Muscle of back (tissue), 11 donors: Measurements from ENCODE around the gene PDE8A. TPM values are rescaled to one million over a fixed set of nuclear protein-coding genes. Genes with fewer than 3 reads are reported as not detected.
"Not testable (repeated sequence)": the region's sequence is repeated elsewhere in the genome, so short reads cannot be mapped to it uniquely, and the experiment has no call there.

Experiments
- DNase-seq, 3 donors: peaks; one replicate each; pipeline versions ENCODE4 v3.0.0 to v3.0.0-alpha.2; 2013
- polyA plus RNA-seq, 10 donors: library from polyadenylated mRNA; unstranded; fragments of 120-200 nt; gene quantifications; one replicate each; pipeline ENCODE4 v1.2.1, GENCODE V29; 2013; ENCODE audit not compliant: insufficient read length in 10 of 10

PDE8A gene
- polyA plus RNA-seq, 10 donors: 13.5 to 39.8 (median 21.5) TPM

- DNase-seq: no peak
These were observed 7.4 kb downstream of the PDE8A start for GRCh38 chr15:84988909-84989644.

GRCh38 chr15:84990507-84990906 is 8.9 kb downstream of the PDE8A start:
- no peak for DNase-seq

GRCh38 chr15:84991014-84991712 is 9.5 kb downstream of the PDE8A start:
- DNase-seq: no peak

GRCh38 chr15:84992157-84992944 is 10.7 kb downstream of the PDE8A start:
- no peak for DNase-seq

- no peak for DNase-seq
These were observed 14.4 kb downstream of the PDE8A start for GRCh38 chr15:84996055-84996454.

GRCh38 chr15:84996714-84997113 is 15.1 kb downstream of the PDE8A start:
- DNase-seq: not testable (repeated sequence)

GRCh38 chr15:84997214-84997613 is 15.6 kb downstream of the PDE8A start:
- DNase-seq: not testable (repeated sequence)

- DNase-seq: peak; percentile 34 to 74 (median 36)
These were observed 18.7 kb downstream of the PDE8A start for GRCh38 chr15:85000189-85000864.

- no peak for DNase-seq
These were observed 19.3 kb downstream of the PDE8A start for GRCh38 chr15:85000937-85001336.

GRCh38 chr15:85002517-85002916 is 20.9 kb downstream of the PDE8A start:
- no peak for DNase-seq

- DNase-seq: no peak
These were observed 22.1 kb downstream of the PDE8A start for GRCh38 chr15:85003593-85004312.

GRCh38 chr15:85004550-85004949 is 22.9 kb downstream of the PDE8A start:
- DNase-seq: no peak

- DNase-seq: no peak
These were observed 23.7 kb downstream of the PDE8A start for GRCh38 chr15:85005319-85005718.

- DNase-seq: no peak
These were observed 24.1 kb downstream of the PDE8A start for GRCh38 chr15:85005746-85006145.

GRCh38 chr15:85006201-85006600 is 24.5 kb downstream of the PDE8A start:
- DNase-seq: no peak

- no peak for DNase-seq
These were observed 25.0 kb downstream of the PDE8A start for GRCh38 chr15:85006655-85007054.

GRCh38 chr15:85007137-85007536 is 25.5 kb downstream of the PDE8A start:
- no peak for DNase-seq

- DNase-seq: no peak
These were observed 26.2 kb downstream of the PDE8A start for GRCh38 chr15:85007741-85008397.

GRCh38 chr15:85008474-85009260 is 27.0 kb downstream of the PDE8A start:
- DNase-seq: no peak

- no peak for DNase-seq
These were observed 27.8 kb downstream of the PDE8A start for GRCh38 chr15:85009435-85009834.
